Thoracic aorta (tissue), 2 donors: ENCODE measurements around the gene FAM193A. TPM values are rescaled to one million over a fixed set of nuclear protein-coding genes. Genes with fewer than 3 reads are reported as not detected.
"Not testable (repeated sequence)": the region's sequence is repeated elsewhere in the genome, so short reads cannot be mapped to it uniquely, and the experiment has no call there.

Experiments used
- ATAC-seq: fragments of 150-250 bp; one replicate; pipeline ENCODE4 v1.8.0; 2017; ENCODE audit warnings: low read depth; ENCODE audit not compliant: insufficient number of reproducible peaks, low FRiP score
- DNase-seq: peaks from one replicate; pipeline ENCODE4 v3.0.0-alpha.2; 2020; ENCODE audit warnings: low spot score
- H3K27ac ChIP-seq, 2 donors: fragments of 200-600 bp; sonication (generic); 1 replicate in 1 of 2; 2 replicates in 1 of 2; pipeline ENCODE4 v1.5.1; 2016; ENCODE audit warnings: mild to moderate bottlenecking in 2 of 2, moderate library complexity in 2 of 2
- H3K27me3 ChIP-seq: fragments of 200-600 bp; sonication (generic); replicated peaks from 2 replicates; pipeline ENCODE4 v1.6.0; 2016; ENCODE audit warnings: mild to moderate bottlenecking; ENCODE audit not compliant: insufficient read depth
- H3K36me3 ChIP-seq: fragments of 200-600 bp; sonication (generic); one replicate; pipeline ENCODE4 v1.5.1; 2016
- H3K4me1 ChIP-seq, 2 donors: fragments of 200-600 bp; sonication (generic); 1 replicate in 1 of 2; 2 replicates in 1 of 2; pipeline versions ENCODE4 v1.5.1 to v1.6.0; 2016; ENCODE audit warnings: low read depth in 2 of 2, mild to moderate bottlenecking in 1 of 2; ENCODE audit not compliant: control insufficient read depth in 1 of 2
- H3K4me3 ChIP-seq: fragments of 200-600 bp; sonication (generic); 2 replicates; pipeline ENCODE4 v1.5.1; 2016; ENCODE audit warnings: mild to moderate bottlenecking
- H3K9me3 ChIP-seq: fragments of 200-600 bp; sonication (generic); 2 replicates; pipeline ENCODE4 v1.5.1; 2016
- CTCF ChIP-seq: fragments of 200-600 bp; sonication (generic); IDR thresholded peaks from one replicate; pipeline ENCODE4 v1.5.1; 2019; ENCODE audit warnings: antibody characterized with exemption
- total RNA-seq, 2 donors: library from RNA; depleted of rRNA; stranded (reverse); fragments of >200 nt; gene quantifications; one replicate each; pipeline versions ENCODE4 v1.1.0 to v1.2.3, GENCODE V29; 2016

Gene FAM193A
- total RNA-seq, 2 donors from 2014 or later, result 22.3 to 42.9 TPM

GRCh38 chr4:2583517-2583916, 47.1 kb downstream of the FAM193A start:
- H3K36me3 ChIP-seq, result no peaks in the 10 kb centered on the region
- H3K4me3 ChIP-seq, result no peak overlapping the region
- H3K27ac ChIP-seq, result no peak overlapping the region
- no peak for TF ChIP-seq CTCF
- no peaks in the 10 kb centered on the region for H3K27me3 ChIP-seq
- DNase-seq (no peak), ATAC-seq (no peak)
- H3K9me3 ChIP-seq, result no peaks in the 10 kb centered on the region
- peaks cover 23 to 40% of the 10 kb centered on the region in 2 donors for H3K4me1 ChIP-seq

GRCh38 chr4:2586502-2586901, 50.1 kb downstream of the FAM193A start:
- Histone ChIP-seq H3K4me3 (no peak overlapping the region), H3K4me1 (peaks cover 35 to 62% of the 10 kb centered on the region in 2 donors)
- no peak for ATAC-seq

GRCh38 chr4:2587213-2587823, 50.9 kb downstream of the FAM193A start:
- Histone ChIP-seq H3K4me3 (no peak overlapping the region), H3K27ac (no peak overlapping the region), H3K4me1 (peaks cover 42 to 66% of the 10 kb centered on the region in 2 donors), H3K9me3 (no peaks in the 10 kb centered on the region), H3K27me3 (no peaks in the 10 kb centered on the region), H3K36me3 (no peaks in the 10 kb centered on the region)
- DNase-seq, result no peak
- TF ChIP-seq CTCF, result no peak
- ATAC-seq, result no peak

More at GRCh38 chr4:2586502-2586901, 50.1 kb downstream of the FAM193A start:
- no peak overlapping the region for H3K27ac ChIP-seq
- no peaks in the 10 kb centered on the region for H3K36me3 ChIP-seq
- TF ChIP-seq CTCF, result no peak
- no peaks in the 10 kb centered on the region for H3K27me3 ChIP-seq
- no peak for DNase-seq
- H3K9me3 ChIP-seq, result no peaks in the 10 kb centered on the region

- Histone ChIP-seq H3K9me3 (no peaks in the 10 kb centered on the region), H3K27ac (no peak overlapping the region), H3K36me3 (no peaks in the 10 kb centered on the region), H3K27me3 (no peaks in the 10 kb centered on the region), H3K4me1 (peaks cover 43 to 66% of the 10 kb centered on the region in 2 donors), H3K4me3 (no peak overlapping the region)
- ATAC-seq (no peak), DNase-seq (no peak)
- TF ChIP-seq CTCF, result no peak
Measured at GRCh38 chr4:2588259-2588658, 51.8 kb downstream of the FAM193A start.

- Histone ChIP-seq H3K27ac (peak overlapping the region in 1 of 2 donors; percentile 17), H3K9me3 (no peaks in the 10 kb centered on the region), H3K4me1 (peaks cover 38 to 76% of the 10 kb centered on the region in 2 donors), H3K4me3 (peak overlapping the region; percentile 22), H3K36me3 (peaks cover under 1% of the 10 kb centered on the region), H3K27me3 (no peaks in the 10 kb centered on the region)
- DNase-seq, result no peak
- no peak for TF ChIP-seq CTCF
- no peak for ATAC-seq
Measured at GRCh38 chr4:2591189-2591588, 54.7 kb downstream of the FAM193A start.

GRCh38 chr4:2592014-2592413, 55.6 kb downstream of the FAM193A start:
- not testable (repeated sequence) for ATAC-seq, H3K36me3 ChIP-seq, H3K27me3 ChIP-seq, H3K4me3 ChIP-seq, H3K27ac ChIP-seq, H3K9me3 ChIP-seq, DNase-seq
- peaks cover 32 to 68% of the 10 kb centered on the region in 2 donors for H3K4me1 ChIP-seq
